ENCODE measurements around the gene CPNE2.

DNA sequence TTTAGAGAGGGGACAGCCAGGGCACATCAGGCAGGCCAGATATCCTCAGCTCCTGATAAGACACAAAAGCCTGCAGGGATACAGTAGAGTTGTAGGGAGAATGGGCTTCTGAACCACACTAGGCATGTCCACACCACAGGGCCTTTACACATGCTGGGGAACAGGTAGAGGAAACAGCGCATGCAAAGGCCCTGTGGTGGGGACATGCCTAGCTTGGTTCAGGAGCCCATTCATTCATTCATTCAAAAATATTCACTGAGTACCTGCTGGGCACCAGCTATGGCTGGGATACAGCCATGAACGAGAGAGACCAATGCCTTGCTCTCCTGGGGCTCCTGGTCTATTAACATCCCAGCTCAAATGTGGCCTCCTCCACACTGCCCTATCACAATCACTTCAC is 4.4 kb downstream of the CPNE2 start:
- TF ChIP-seq, protein P1, sequence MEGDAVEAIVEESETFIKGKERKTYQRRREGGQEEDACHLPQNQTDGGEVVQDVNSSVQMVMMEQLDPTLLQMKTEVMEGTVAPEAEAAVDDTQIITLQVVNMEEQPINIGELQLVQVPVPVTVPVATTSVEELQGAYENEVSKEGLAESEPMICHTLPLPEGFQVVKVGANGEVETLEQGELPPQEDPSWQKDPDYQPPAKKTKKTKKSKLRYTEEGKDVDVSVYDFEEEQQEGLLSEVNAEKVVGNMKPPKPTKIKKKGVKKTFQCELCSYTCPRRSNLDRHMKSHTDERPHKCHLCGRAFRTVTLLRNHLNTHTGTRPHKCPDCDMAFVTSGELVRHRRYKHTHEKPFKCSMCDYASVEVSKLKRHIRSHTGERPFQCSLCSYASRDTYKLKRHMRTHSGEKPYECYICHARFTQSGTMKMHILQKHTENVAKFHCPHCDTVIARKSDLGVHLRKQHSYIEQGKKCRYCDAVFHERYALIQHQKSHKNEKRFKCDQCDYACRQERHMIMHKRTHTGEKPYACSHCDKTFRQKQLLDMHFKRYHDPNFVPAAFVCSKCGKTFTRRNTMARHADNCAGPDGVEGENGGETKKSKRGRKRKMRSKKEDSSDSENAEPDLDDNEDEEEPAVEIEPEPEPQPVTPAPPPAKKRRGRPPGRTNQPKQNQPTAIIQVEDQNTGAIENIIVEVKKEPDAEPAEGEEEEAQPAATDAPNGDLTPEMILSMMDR (conservative IDR thresholded peaks at IDR 0.05), result no peak
- TF ChIP-seq EZH2 (IDR thresholded peaks at IDR 0.05; ENCODE audit: low read depth), result no peak
